HEK293 (cell line): ENCODE results near the gene ZNF699.

Source experiments
- KLF9 ChIP-seq: fragments of 450-650 bp; formaldehyde crosslinking; IDR thresholded peaks from 2 replicates; pipeline ENCODE4 v1.5.1; 2016; ENCODE audit warnings: missing biosample characterization, missing genetic modification characterization, low read depth
- MEIS1 ChIP-seq: sonication (generic); formaldehyde crosslinking; IDR thresholded peaks from 2 replicates; pipeline ENCODE4 v1.8.1; 2022; ENCODE audit warnings: missing genetic modification reagents, mild to moderate bottlenecking, borderline replicate concordance
- OSR2 ChIP-seq: fragments of 450-650 bp; formaldehyde crosslinking; IDR thresholded peaks from 2 replicates; pipeline ENCODE4 v1.5.1; 2016; ENCODE audit warnings: missing biosample characterization, missing genetic modification characterization
- SP3 ChIP-seq: fragments of 450-650 bp; formaldehyde crosslinking; IDR thresholded peaks from 2 replicates; pipeline ENCODE4 v1.5.1; 2016; ENCODE audit warnings: missing biosample characterization, missing genetic modification characterization
- ZBTB11 ChIP-seq: fragments of 450-650 bp; formaldehyde crosslinking; conservative IDR thresholded peaks from 2 replicates; pipeline ENCODE4 v1.5.1; 2016; ENCODE audit warnings: low read depth, missing biosample characterization, missing genetic modification characterization
- ZEB2 ChIP-seq: fragments of 450-650 bp; formaldehyde crosslinking; IDR thresholded peaks from 2 replicates; pipeline ENCODE4 v1.5.1; 2016; ENCODE audit warnings: missing biosample characterization, missing genetic modification characterization
- ZFP41 ChIP-seq: fragments of 450-650 bp; formaldehyde crosslinking; IDR thresholded peaks from 2 replicates; pipeline ENCODE4 v1.5.1; 2016; ENCODE audit warnings: missing biosample characterization, missing genetic modification characterization, borderline replicate concordance
- ZNF114 ChIP-seq: fragments of 450-650 bp; formaldehyde crosslinking; IDR thresholded peaks from 2 replicates; pipeline ENCODE4 v1.5.0; 2017; ENCODE audit warnings: missing biosample characterization, missing genetic modification characterization
- ZNF19 ChIP-seq: fragments of 450-650 bp; formaldehyde crosslinking; IDR thresholded peaks from 2 replicates; pipeline ENCODE4; 2016; ENCODE audit warnings: missing biosample characterization, missing genetic modification characterization, low read depth
- ZNF239 ChIP-seq: fragments of 450-650 bp; formaldehyde crosslinking; IDR thresholded peaks from 2 replicates; pipeline ENCODE4 v1.5.1; 2016; ENCODE audit warnings: missing biosample characterization, missing genetic modification characterization
- ZNF24 ChIP-seq: fragments of 450-650 bp; formaldehyde crosslinking; IDR thresholded peaks from 2 replicates; pipeline ENCODE4 v1.5.1; 2016; ENCODE audit warnings: missing biosample characterization, missing genetic modification characterization
- ZNF248 ChIP-seq: fragments of 450-650 bp; formaldehyde crosslinking; IDR thresholded peaks from 2 replicates; pipeline ENCODE4 v1.5.1; 2017; ENCODE audit warnings: missing biosample characterization, missing genetic modification characterization
- ZNF335 ChIP-seq: fragments of 450-650 bp; formaldehyde crosslinking; conservative IDR thresholded peaks from 2 replicates; pipeline ENCODE4 v1.5.1; 2016; ENCODE audit warnings: missing biosample characterization, missing genetic modification characterization
- ZNF354C ChIP-seq: fragments of 450-650 bp; formaldehyde crosslinking; IDR thresholded peaks from 2 replicates; pipeline ENCODE4 v1.5.1; 2016; ENCODE audit warnings: missing biosample characterization, missing genetic modification characterization, low read depth, borderline replicate concordance
- ZNF501 ChIP-seq: fragments of 450-650 bp; formaldehyde crosslinking; IDR thresholded peaks from 2 replicates; pipeline ENCODE4 v1.5.1; 2016; ENCODE audit warnings: missing biosample characterization, missing genetic modification characterization
- ZNF510 ChIP-seq: fragments of 450-650 bp; formaldehyde crosslinking; IDR thresholded peaks from 2 replicates; pipeline ENCODE4 v1.5.1; 2018; ENCODE audit warnings: mild to moderate bottlenecking, missing genetic modification characterization, missing biosample characterization; ENCODE audit not compliant: insufficient replicate concordance
- ZNF513 ChIP-seq: fragments of 450-650 bp; IDR thresholded peaks from 2 replicates; pipeline ENCODE4 v1.5.1; 2018; ENCODE audit warnings: missing biosample characterization, missing genetic modification characterization
- ZNF596 ChIP-seq: fragments of 450-650 bp; IDR thresholded peaks from 2 replicates; pipeline ENCODE4 v1.5.0; 2018; ENCODE audit warnings: missing biosample characterization, mild to moderate bottlenecking, missing genetic modification characterization, moderate library complexity
- ZNF600 ChIP-seq: fragments of 450-650 bp; formaldehyde crosslinking; IDR thresholded peaks from 2 replicates; pipeline ENCODE4 v1.5.1; 2016; ENCODE audit warnings: missing biosample characterization, missing genetic modification characterization
- ZNF654 ChIP-seq: fragments of 450-650 bp; formaldehyde crosslinking; IDR thresholded peaks from 2 replicates; pipeline ENCODE4 v1.5.1; 2016; ENCODE audit warnings: low read depth, missing biosample characterization, missing genetic modification characterization
- ZNF660 ChIP-seq: fragments of 450-650 bp; IDR thresholded peaks from 2 replicates; pipeline ENCODE4 v1.5.1; 2018; ENCODE audit warnings: missing biosample characterization, mild to moderate bottlenecking, missing genetic modification characterization
- ZNF670 ChIP-seq: fragments of 450-650 bp; formaldehyde crosslinking; IDR thresholded peaks from 2 replicates; pipeline ENCODE4 v1.5.1; 2016; ENCODE audit warnings: missing biosample characterization, missing genetic modification characterization, low read depth
- ZNF677 ChIP-seq: fragments of 450-650 bp; IDR thresholded peaks from 2 replicates; pipeline ENCODE4 v1.5.0; 2018; ENCODE audit warnings: missing biosample characterization, mild to moderate bottlenecking, missing genetic modification characterization, moderate library complexity
- ZXDB ChIP-seq: fragments of 450-650 bp; formaldehyde crosslinking; IDR thresholded peaks from 2 replicates; pipeline ENCODE4 v1.5.1; 2016; ENCODE audit warnings: missing biosample characterization, missing genetic modification characterization
- TF ChIP-seq, protein P1 (sequence below): fragments of 450-650 bp; formaldehyde crosslinking; IDR thresholded peaks from 2 replicates; pipeline ENCODE4 v1.5.1; 2016; ENCODE audit warnings: missing biosample characterization, missing genetic modification characterization, borderline replicate concordance
- TF ChIP-seq, protein P2 (sequence below): fragments of 450-650 bp; formaldehyde crosslinking; IDR thresholded peaks from 2 replicates; pipeline ENCODE4 v1.5.1; 2016; ENCODE audit warnings: missing biosample characterization, missing genetic modification characterization
- TF ChIP-seq, protein P3 (sequence below): fragments of 450-650 bp; formaldehyde crosslinking; IDR thresholded peaks from 2 replicates; pipeline ENCODE4 v1.5.1; 2017; ENCODE audit warnings: missing biosample characterization, missing genetic modification characterization

Gene ZNF699

DNA sequence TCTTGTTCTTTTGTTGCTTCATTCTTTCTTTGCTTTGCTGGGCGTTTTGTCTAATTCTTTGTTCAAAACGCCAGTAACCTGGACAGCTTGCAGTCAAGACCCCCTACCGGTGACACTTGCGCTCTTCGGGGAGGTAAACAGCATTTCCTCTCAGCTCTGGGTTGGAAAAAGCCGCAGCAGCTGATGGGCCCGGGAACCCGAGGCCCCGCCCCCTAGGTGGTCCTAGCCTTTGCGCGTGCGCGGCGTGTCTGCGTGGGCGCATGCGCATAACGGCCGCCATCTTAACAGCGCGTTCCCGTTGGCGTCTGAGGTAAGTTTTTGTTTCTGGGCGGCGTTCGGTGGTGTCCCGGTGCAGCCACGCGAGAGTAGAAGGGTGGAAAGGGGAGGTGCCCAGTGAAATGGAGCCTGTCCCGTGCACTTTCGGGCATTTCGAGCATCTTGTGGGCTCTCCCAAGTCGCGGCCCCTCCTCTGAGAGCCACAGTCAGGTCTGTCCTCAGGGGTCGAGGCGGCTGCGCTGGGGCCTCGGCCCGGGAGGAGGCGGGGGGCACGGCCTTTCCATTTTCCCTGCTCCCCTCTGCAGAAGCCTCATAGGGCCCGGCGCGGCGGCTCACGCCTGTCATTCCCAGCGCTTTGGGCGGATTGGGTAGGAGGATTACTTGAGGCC lies 14.4 kb upstream of the ZNF699 start, which contains the start of gene ZNF559 (continued):
- TF ChIP-seq, protein P1, sequence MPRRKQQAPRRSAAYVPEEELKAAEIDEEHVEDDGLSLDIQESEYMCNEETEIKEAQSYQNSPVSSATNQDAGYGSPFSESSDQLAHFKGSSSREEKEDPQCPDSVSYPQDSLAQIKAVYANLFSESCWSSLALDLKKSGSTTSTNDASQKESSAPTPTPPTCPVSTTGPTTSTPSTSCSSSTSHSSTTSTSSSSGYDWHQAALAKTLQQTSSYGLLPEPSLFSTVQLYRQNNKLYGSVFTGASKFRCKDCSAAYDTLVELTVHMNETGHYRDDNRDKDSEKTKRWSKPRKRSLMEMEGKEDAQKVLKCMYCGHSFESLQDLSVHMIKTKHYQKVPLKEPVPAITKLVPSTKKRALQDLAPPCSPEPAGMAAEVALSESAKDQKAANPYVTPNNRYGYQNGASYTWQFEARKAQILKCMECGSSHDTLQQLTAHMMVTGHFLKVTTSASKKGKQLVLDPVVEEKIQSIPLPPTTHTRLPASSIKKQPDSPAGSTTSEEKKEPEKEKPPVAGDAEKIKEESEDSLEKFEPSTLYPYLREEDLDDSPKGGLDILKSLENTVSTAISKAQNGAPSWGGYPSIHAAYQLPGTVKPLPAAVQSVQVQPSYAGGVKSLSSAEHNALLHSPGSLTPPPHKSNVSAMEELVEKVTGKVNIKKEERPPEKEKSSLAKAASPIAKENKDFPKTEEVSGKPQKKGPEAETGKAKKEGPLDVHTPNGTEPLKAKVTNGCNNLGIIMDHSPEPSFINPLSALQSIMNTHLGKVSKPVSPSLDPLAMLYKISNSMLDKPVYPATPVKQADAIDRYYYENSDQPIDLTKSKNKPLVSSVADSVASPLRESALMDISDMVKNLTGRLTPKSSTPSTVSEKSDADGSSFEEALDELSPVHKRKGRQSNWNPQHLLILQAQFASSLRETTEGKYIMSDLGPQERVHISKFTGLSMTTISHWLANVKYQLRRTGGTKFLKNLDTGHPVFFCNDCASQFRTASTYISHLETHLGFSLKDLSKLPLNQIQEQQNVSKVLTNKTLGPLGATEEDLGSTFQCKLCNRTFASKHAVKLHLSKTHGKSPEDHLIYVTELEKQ (tag by site-specific recombination) = no peak
- TF ChIP-seq ZBTB11 (no peak), ZNF654 (tag by site-specific recombination) (no peak), ZFP41 (tag by site-specific recombination) (no peak), MEIS1 (CRISPR knock-in tag) (no peak), ZNF354C (tag by site-specific recombination) (no peak), ZNF510 (tag by site-specific recombination) (no peak), ZNF248 (tag by site-specific recombination) (no peak), ZNF114 (tag by site-specific recombination) (no peak), ZNF660 (tag by site-specific recombination) (0 out of 2 replicates have a peak, but pooled peaks have one; percentile 21), KLF9 (peak; percentile 42; the same call in 1 of the 2 replicates), ZNF670 (no peak), ZEB2 (tag by site-specific recombination) (0 out of 2 replicates have a peak, but pooled peaks have one; percentile 15), ZNF335 (tag by site-specific recombination) (peak; percentile 74), ZNF501 (no peak), ZXDB (tag by site-specific recombination) (0 out of 2 replicates have a peak, but pooled peaks have one; percentile 9), ZNF677 (tag by site-specific recombination) (no peak), OSR2 (tag by site-specific recombination) (no peak), SP3 (tag by site-specific recombination) (peak; percentile 70), ZNF596 (tag by site-specific recombination) (no peak), ZNF600 (0 out of 2 replicates have a peak, but pooled peaks have one; percentile 61), ZNF239 (tag by site-specific recombination) (no peak), ZNF24 (tag by site-specific recombination) (no peak), ZNF19 (tag by site-specific recombination) (no peak), ZNF513 (tag by site-specific recombination) (no peak)
- TF ChIP-seq, protein P2, sequence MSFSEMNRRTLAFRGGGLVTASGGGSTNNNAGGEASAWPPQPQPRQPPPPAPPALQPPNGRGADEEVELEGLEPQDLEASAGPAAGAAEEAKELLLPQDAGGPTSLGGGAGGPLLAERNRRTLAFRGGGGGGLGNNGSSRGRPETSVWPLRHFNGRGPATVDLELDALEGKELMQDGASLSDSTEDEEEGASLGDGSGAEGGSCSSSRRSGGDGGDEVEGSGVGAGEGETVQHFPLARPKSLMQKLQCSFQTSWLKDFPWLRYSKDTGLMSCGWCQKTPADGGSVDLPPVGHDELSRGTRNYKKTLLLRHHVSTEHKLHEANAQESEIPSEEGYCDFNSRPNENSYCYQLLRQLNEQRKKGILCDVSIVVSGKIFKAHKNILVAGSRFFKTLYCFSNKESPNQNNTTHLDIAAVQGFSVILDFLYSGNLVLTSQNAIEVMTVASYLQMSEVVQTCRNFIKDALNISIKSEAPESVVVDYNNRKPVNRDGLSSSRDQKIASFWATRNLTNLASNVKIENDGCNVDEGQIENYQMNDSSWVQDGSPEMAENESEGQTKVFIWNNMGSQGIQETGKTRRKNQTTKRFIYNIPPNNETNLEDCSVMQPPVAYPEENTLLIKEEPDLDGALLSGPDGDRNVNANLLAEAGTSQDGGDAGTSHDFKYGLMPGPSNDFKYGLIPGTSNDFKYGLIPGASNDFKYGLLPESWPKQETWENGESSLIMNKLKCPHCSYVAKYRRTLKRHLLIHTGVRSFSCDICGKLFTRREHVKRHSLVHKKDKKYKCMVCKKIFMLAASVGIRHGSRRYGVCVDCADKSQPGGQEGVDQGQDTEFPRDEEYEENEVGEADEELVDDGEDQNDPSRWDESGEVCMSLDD (tag by site-specific recombination) = no peak
- TF ChIP-seq, protein P3, sequence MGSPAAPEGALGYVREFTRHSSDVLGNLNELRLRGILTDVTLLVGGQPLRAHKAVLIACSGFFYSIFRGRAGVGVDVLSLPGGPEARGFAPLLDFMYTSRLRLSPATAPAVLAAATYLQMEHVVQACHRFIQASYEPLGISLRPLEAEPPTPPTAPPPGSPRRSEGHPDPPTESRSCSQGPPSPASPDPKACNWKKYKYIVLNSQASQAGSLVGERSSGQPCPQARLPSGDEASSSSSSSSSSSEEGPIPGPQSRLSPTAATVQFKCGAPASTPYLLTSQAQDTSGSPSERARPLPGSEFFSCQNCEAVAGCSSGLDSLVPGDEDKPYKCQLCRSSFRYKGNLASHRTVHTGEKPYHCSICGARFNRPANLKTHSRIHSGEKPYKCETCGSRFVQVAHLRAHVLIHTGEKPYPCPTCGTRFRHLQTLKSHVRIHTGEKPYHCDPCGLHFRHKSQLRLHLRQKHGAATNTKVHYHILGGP (tag by site-specific recombination) = no peak
